OCI-LY1 (cell line): Measurements from ENCODE around the gene TMEM179.
A peak's percentile ranks its signal among the peaks of the same experiment; 100 is the strongest.

Source experiments
- H2AFZ ChIP-seq: fragments of 200-600 bp; sonication (generic), shearing (Covaris generic); 2 replicates; pipeline ENCODE4 v1.6.0; 2014; ENCODE audit warnings: antibody characterized with exemption, mild to moderate bottlenecking, low read length
- H3F3A ChIP-seq: fragments of 200-600 bp; sonication (generic), shearing (Covaris generic); 2 replicates; pipeline ENCODE4 v1.6.0; 2014; ENCODE audit warnings: mild to moderate bottlenecking, antibody characterized with exemption, low read length, moderate library complexity; ENCODE audit not compliant: insufficient read depth
- H3K27ac ChIP-seq: fragments of 200-600 bp; sonication (generic); 2 replicates; pipeline ENCODE4 v1.5.1; 2014; ENCODE audit warnings: low read length, mixed run types, mild to moderate bottlenecking, low read depth; ENCODE audit not compliant: poor library complexity, severe bottlenecking
- H3K27me3 ChIP-seq: fragments of 200-600 bp; sonication (generic); 2 replicates; pipeline ENCODE4 v1.6.0; 2014; ENCODE audit warnings: antibody characterized with exemption, mild to moderate bottlenecking, low read length, moderate library complexity; ENCODE audit not compliant: insufficient read depth
- H3K36me3 ChIP-seq: fragments of 200-600 bp; sonication (generic); 2 replicates; pipeline ENCODE4 v1.6.1; 2014; ENCODE audit warnings: mild to moderate bottlenecking, antibody characterized with exemption, low read length, moderate library complexity, mixed read lengths; ENCODE audit not compliant: insufficient read depth
- H3K4me1 ChIP-seq: fragments of 200-600 bp; sonication (generic); 2 replicates; pipeline ENCODE4 v1.5.1; 2014; ENCODE audit warnings: mild to moderate bottlenecking, low read length, moderate library complexity; ENCODE audit not compliant: insufficient read depth, severe bottlenecking
- H3K4me2 ChIP-seq: fragments of 200-600 bp; sonication (generic), shearing (Covaris generic); 2 replicates; pipeline ENCODE4 v1.6.1; 2014; ENCODE audit warnings: low read length
- H3K4me3 ChIP-seq: fragments of 200-600 bp; sonication (generic); 2 replicates; pipeline ENCODE4 v1.5.1; 2014; ENCODE audit warnings: low read length, low read depth, mild to moderate bottlenecking, mixed read lengths; ENCODE audit not compliant: poor library complexity, severe bottlenecking
- H3K79me2 ChIP-seq: fragments of 200-600 bp; shearing (Covaris generic); 2 replicates; pipeline ENCODE4 v1.6.1; 2016; ENCODE audit warnings: mixed run types, low read length, mixed read lengths; ENCODE audit not compliant: insufficient read depth
- H3K9ac ChIP-seq: fragments of 200-600 bp; sonication (generic), shearing (Covaris generic); 2 replicates; pipeline ENCODE4 v1.6.1; 2014; ENCODE audit warnings: mild to moderate bottlenecking, low read length, mixed read lengths
- H3K9me2 ChIP-seq: fragments of 200-600 bp; sonication (generic), shearing (Covaris generic); 2 replicates; pipeline ENCODE4 v1.6.1; 2014; ENCODE audit warnings: low read depth, mild to moderate bottlenecking, low read length, mixed read lengths
- H3K9me3 ChIP-seq: fragments of 200-600 bp; shearing (Covaris generic); 2 replicates; pipeline ENCODE4 v1.6.1; 2014; ENCODE audit warnings: low read length, mixed read lengths
- H4K20me1 ChIP-seq: fragments of 200-600 bp; sonication (generic), shearing (Covaris generic); 2 replicates; pipeline ENCODE4 v1.6.0; 2016; ENCODE audit warnings: mild to moderate bottlenecking, low read length; ENCODE audit not compliant: insufficient read depth
- CTCF ChIP-seq: fragments of 200-600 bp; sonication (generic), shearing (Covaris generic); IDR thresholded peaks from 2 replicates; pipeline ENCODE4 v1.5.1; 2017; ENCODE audit warnings: mild to moderate bottlenecking, antibody characterized with exemption, low read length, moderate library complexity, mixed read lengths
- EZH2 ChIP-seq: fragments of 200-600 bp; sonication (generic), shearing (Covaris generic); IDR thresholded peaks from 2 replicates; pipeline ENCODE4 v1.8.0; 2017; ENCODE audit warnings: borderline replicate concordance, mixed run types, mild to moderate bottlenecking, antibody characterized with exemption, low read length, moderate library complexity, mixed read lengths

TMEM179 gene

GRCh38 chr14:104564744-104565679, 39.6 kb downstream of the TMEM179 start:
- H3K79me2 ChIP-seq: no peaks in the 10 kb centered on the region
- no peaks in the 10 kb centered on the region for H3K36me3 ChIP-seq
- no peaks in the 10 kb centered on the region for H3K9me3 ChIP-seq
- no peak overlapping the region for H3K27ac ChIP-seq
- no peak overlapping the region for H3K4me3 ChIP-seq
- TF ChIP-seq CTCF (no peak), EZH2 (no peak)
- peaks cover 16% of the 10 kb centered on the region for H3K27me3 ChIP-seq
- H3F3A ChIP-seq: no peaks in the 10 kb centered on the region
- no peak overlapping the region for H2AFZ ChIP-seq
- no peaks in the 10 kb centered on the region for H4K20me1 ChIP-seq
- no peak overlapping the region for H3K9ac ChIP-seq
- H3K9me2 ChIP-seq: no peaks in the 10 kb centered on the region
- H3K4me1 ChIP-seq: no peaks in the 10 kb centered on the region
- H3K4me2 ChIP-seq: no peak overlapping the region

DNA sequence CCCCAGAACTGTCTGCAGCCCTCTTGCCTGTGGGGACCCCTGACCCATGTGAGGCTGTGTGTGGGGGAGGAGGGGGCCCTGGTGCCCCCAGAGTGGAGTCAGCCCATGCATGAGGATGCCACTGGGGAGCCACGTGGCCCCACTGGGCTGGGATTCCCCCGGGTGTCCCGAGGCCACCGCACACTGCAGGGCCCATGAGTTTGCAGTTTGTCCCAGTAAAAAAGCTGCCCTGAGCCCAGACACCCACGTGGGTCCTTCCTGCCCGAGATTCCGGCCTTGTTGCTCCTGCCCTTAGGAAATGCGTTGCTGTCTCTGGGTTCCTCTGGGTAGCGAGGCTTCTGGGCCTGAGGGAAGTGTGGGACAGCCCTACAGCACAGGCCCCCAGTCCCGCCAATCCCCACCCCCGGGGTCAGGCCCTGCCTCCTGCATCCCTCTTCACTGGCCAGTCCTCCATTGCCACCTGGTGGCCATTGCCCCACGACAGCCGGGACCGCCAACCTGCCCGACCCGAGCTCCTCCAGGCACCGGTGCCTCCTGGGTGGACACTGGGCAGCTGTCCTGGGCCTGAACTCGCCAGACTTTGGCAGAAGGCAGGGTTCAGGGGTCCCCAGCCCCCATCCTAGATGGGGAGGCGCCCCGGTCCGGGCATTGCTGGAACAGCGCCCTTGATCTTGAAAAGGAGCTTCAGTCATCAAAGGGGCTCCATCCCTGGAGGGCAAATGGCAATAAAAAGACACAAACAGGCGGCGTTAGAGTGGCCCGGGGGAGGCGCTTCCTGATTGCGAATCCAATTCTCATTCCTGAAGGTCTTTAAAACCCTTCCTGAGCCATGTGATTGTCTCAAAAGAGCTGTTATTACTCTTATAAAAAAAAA, 40.6 kb downstream of the TMEM179 start:
- Histone ChIP-seq H2AFZ (no peak overlapping the region), H3K4me1 (no peaks in the 10 kb centered on the region), H3K79me2 (no peaks in the 10 kb centered on the region), H4K20me1 (no peaks in the 10 kb centered on the region), H3K27me3 (peaks cover 7% of the 10 kb centered on the region), H3K27ac (no peak overlapping the region), H3K4me3 (no peak overlapping the region), H3F3A (no peaks in the 10 kb centered on the region), H3K36me3 (no peaks in the 10 kb centered on the region), H3K9me3 (no peaks in the 10 kb centered on the region), H3K9me2 (no peaks in the 10 kb centered on the region), H3K9ac (no peak overlapping the region), H3K4me2 (no peak overlapping the region)
- TF ChIP-seq CTCF (peak; percentile 63), EZH2 (no peak)

GRCh38 chr14:104563191-104563741, 41.3 kb downstream of the TMEM179 start:
- Histone ChIP-seq H3K9me2 (no peaks in the 10 kb centered on the region), H3K4me3 (no peak overlapping the region), H3K27me3 (peaks cover 6% of the 10 kb centered on the region; the same call in 1 of the 2 replicates), H3K4me2 (no peak overlapping the region), H3K27ac (no peak overlapping the region), H3K4me1 (no peaks in the 10 kb centered on the region), H3K36me3 (no peaks in the 10 kb centered on the region), H3K9ac (no peak overlapping the region), H2AFZ (no peak overlapping the region), H3K79me2 (no peaks in the 10 kb centered on the region), H4K20me1 (no peaks in the 10 kb centered on the region), H3F3A (no peaks in the 10 kb centered on the region), H3K9me3 (no peaks in the 10 kb centered on the region)
- TF ChIP-seq CTCF (no peak), EZH2 (no peak)
